ENCODE results near the gene SBNO2. TPM values are rescaled to one million over a fixed set of nuclear protein-coding genes. Genes with fewer than 3 reads are reported as not detected.

The SBNO2 gene
- total and polyA plus RNA-seq, 2 of the 4 experiments (the other 2 are of a cell fraction), result 13.4 to 40.5 TPM

DNA sequence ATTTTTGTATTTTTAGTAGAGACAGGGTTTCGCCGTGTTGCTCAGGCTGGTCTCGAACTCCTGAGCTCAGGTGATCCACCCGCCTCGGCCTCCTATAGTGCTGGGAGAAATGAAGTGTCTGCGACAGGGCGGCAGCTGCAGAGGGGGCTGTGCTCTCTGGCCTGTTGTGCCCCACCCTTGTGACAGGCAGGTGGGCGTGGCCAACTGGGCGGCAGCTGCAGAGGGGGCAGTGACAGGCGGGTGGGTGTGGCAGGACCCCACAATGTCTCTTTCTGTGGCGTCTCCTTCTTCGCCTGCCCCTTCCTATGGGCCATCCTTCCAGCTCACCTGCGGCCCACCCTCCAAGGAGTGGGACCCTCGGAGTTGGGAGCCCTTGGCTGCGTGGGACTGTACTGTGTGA is 43.3 kb upstream of the SBNO2 start:
- H3K4me3 ChIP-seq (ENCODE audit: insufficient read depth, low read depth, low read length), result no peak overlapping the region
- no peak overlapping the region for H3K23ac ChIP-seq (ENCODE audit: low read depth, low read length)
- H3K18ac ChIP-seq (ENCODE audit: low read depth, low read length), result no peak overlapping the region
- in situ Hi-C loops (cut with MboI; ENCODE audit: low sequenced_read_pairs) (no loop called here), dilution Hi-C loops (cut with HindIII; ENCODE audit: low sequenced_read_pairs, unreplicated experiment) (no loop called here), intact Hi-C loops (cut with micrococcal nuclease) (no loop called here)
- peak overlapping the region; percentile 5; the same call in 1 of the 2 replicates for H2AK5ac ChIP-seq (ENCODE audit: low read depth, low read length)
- H4K5ac ChIP-seq (ENCODE audit: low read depth, low read length), result no peak overlapping the region
- no TSS peak for BruUV-seq (replicated peaks)
- 93% methylated on average over 7 of the region's 15 CpGs; no CpG with 5 or more reads in 1 of the 2 experiments for WGBS, 2 experiments (ENCODE audit: extremely low coverage in 2 of 2, insufficient read length in 1 of 2)
- H3K56ac ChIP-seq (ENCODE audit: extremely low read depth, insufficient read depth, low read length), result no peak overlapping the region
- H4K91ac ChIP-seq (ENCODE audit: insufficient read depth, low read depth, low read length), result no peak overlapping the region
- no peaks in the 10 kb centered on the region for H3K27me3 ChIP-seq (ENCODE audit: control insufficient read depth, insufficient read depth, low read length)
- ChIA-PET POLR2A (ENCODE audit: unreplicated experiment) (no interaction called here), CTCF (interaction anchor here (0.6 kb wide), 1 partner anchor 18 kb away, joined by 4 read pairs; no protein-coding TSS in a partner anchor)
- no peak overlapping the region for H3K4me2 ChIP-seq (ENCODE audit: low read depth, low read length)
- no peak overlapping the region for H2BK20ac ChIP-seq (ENCODE audit: low read depth, low read length)
- H2BK15ac ChIP-seq (ENCODE audit: low read depth, low read length), result no peak overlapping the region
- H3K14ac ChIP-seq (replicated peaks; ENCODE audit: low read depth, low read length), result no peak overlapping the region
- no peak overlapping the region for H4K8ac ChIP-seq (ENCODE audit: low read depth in 2 of 2, low read length in 2 of 2)
- H3K27ac ChIP-seq (ENCODE audit: insufficient read depth, low read length), result no peak overlapping the region
- H3K36me3 ChIP-seq (ENCODE audit: control insufficient read depth, insufficient read depth, low read length), result peaks cover 27% of the 10 kb centered on the region; the same call in 1 of the 2 replicates
- H3K4me1 ChIP-seq (ENCODE audit: control insufficient read depth, insufficient read depth, low read length), result peaks cover 18% of the 10 kb centered on the region
- H3K9me1 ChIP-seq (ENCODE audit: insufficient read depth, low read length), result peaks cover 15% of the 10 kb centered on the region
- no peak overlapping the region for H2AFZ ChIP-seq (replicated peaks; ENCODE audit: low read length, poor library complexity)
- TF ChIP-seq MAFK (IDR thresholded peaks at IDR 0.05; ENCODE audit: low read depth, low read length), result no peak
- TF ChIP-seq, protein P1, sequence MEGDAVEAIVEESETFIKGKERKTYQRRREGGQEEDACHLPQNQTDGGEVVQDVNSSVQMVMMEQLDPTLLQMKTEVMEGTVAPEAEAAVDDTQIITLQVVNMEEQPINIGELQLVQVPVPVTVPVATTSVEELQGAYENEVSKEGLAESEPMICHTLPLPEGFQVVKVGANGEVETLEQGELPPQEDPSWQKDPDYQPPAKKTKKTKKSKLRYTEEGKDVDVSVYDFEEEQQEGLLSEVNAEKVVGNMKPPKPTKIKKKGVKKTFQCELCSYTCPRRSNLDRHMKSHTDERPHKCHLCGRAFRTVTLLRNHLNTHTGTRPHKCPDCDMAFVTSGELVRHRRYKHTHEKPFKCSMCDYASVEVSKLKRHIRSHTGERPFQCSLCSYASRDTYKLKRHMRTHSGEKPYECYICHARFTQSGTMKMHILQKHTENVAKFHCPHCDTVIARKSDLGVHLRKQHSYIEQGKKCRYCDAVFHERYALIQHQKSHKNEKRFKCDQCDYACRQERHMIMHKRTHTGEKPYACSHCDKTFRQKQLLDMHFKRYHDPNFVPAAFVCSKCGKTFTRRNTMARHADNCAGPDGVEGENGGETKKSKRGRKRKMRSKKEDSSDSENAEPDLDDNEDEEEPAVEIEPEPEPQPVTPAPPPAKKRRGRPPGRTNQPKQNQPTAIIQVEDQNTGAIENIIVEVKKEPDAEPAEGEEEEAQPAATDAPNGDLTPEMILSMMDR (conservative IDR thresholded peaks at IDR 0.05; ENCODE audit: low read depth, low read length), result no peak
- TF ChIP-seq MAZ (IDR thresholded peaks at IDR 0.05; ENCODE audit: borderline replicate concordance, low read depth, low read length), result no peak
- TF ChIP-seq BHLHE40 (IDR thresholded peaks at IDR 0.05; ENCODE audit: low read depth, low read length), result no peak
- no peak for TF ChIP-seq RAD21 (IDR thresholded peaks at IDR 0.05; ENCODE audit: low read length)
- TF ChIP-seq RCOR1 (IDR thresholded peaks at IDR 0.05; ENCODE audit: insufficient replicate concordance, low read length), result no peak
- TF ChIP-seq, protein P2, sequence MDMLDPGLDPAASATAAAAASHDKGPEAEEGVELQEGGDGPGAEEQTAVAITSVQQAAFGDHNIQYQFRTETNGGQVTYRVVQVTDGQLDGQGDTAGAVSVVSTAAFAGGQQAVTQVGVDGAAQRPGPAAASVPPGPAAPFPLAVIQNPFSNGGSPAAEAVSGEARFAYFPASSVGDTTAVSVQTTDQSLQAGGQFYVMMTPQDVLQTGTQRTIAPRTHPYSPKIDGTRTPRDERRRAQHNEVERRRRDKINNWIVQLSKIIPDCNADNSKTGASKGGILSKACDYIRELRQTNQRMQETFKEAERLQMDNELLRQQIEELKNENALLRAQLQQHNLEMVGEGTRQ (IDR thresholded peaks at IDR 0.05; ENCODE audit: low read depth, low read length), result no peak
- TF ChIP-seq RFX5 (IDR thresholded peaks at IDR 0.05; ENCODE audit: low read depth, low read length), result no peak
- no peak for TF ChIP-seq CEBPB (IDR thresholded peaks at IDR 0.05; ENCODE audit: low read depth, low read length)
- no peak for TF ChIP-seq MXI1 (IDR thresholded peaks at IDR 0.05; ENCODE audit: borderline replicate concordance, low read depth, low read length)
- no peak; the same call in 1 of the 2 replicates for TF ChIP-seq POLR2A (IDR thresholded peaks at IDR 0.05; ENCODE audit: low read depth, low read length)
- TF ChIP-seq, protein P3, sequence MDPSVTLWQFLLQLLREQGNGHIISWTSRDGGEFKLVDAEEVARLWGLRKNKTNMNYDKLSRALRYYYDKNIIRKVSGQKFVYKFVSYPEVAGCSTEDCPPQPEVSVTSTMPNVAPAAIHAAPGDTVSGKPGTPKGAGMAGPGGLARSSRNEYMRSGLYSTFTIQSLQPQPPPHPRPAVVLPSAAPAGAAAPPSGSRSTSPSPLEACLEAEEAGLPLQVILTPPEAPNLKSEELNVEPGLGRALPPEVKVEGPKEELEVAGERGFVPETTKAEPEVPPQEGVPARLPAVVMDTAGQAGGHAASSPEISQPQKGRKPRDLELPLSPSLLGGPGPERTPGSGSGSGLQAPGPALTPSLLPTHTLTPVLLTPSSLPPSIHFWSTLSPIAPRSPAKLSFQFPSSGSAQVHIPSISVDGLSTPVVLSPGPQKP (IDR thresholded peaks at IDR 0.05; ENCODE audit: borderline replicate concordance, low read depth, low read length), result no peak
- no peak for TF ChIP-seq NFE2L2 (IDR thresholded peaks at IDR 0.05; ENCODE audit: low read depth, low read length)
- no peak for TF ChIP-seq CHD1 (IDR thresholded peaks at IDR 0.05; ENCODE audit: low read depth, low read length)
- TF ChIP-seq SMC3 (IDR thresholded peaks at IDR 0.05; ENCODE audit: low read depth, low read length), result no peak
- no peak overlapping the region for H2BK120ac ChIP-seq (ENCODE audit: low read depth, low read length)
- no peak overlapping the region for H2AK9ac ChIP-seq (replicated peaks; ENCODE audit: low read depth, low read length, poor library complexity)
- ATAC-seq (ENCODE audit: low read depth) (no peak), DNase-seq (no peak)
- no peak overlapping the region for H3K9ac ChIP-seq (ENCODE audit: low read depth, low read length)
- H4K20me1 ChIP-seq (ENCODE audit: insufficient read depth, low read length), result peaks cover 57% of the 10 kb centered on the region
- H3K9me3 ChIP-seq (ENCODE audit: control insufficient read depth, insufficient read depth, low read length), result no peaks in the 10 kb centered on the region
- H3K4ac ChIP-seq (ENCODE audit: low read depth, low read length), result no peak overlapping the region
- no peak overlapping the region for H2BK5ac ChIP-seq (ENCODE audit: low read depth, low read length, poor library complexity, severe bottlenecking)
- H3K79me1 ChIP-seq (ENCODE audit: low read depth in 1 of 2, low read length in 2 of 2), result peaks cover 18 to 77% of the 10 kb centered on the region in 2 experiments; a peak in 3 of 4 replicates

All from IMR-90 (cell line).